MM.1S (cell line): ENCODE measurements around the gene PIP5K1A.
A peak's percentile ranks its signal among the peaks of the same experiment; 100 is the strongest.

ENCODE experiments used
- DNase-seq: peaks from one replicate; pipeline ENCODE4 v3.0.0-alpha.2; 2015
- H2AFZ ChIP-seq: fragments of 300-600 bp; sonication (generic); 2 replicates; pipeline ENCODE4 v1.6.0; 2016; ENCODE audit warnings: antibody characterized with exemption, low read length
- H3F3A ChIP-seq: fragments of 300-600 bp; sonication (generic); 2 replicates; pipeline ENCODE4 v1.6.1; 2016; ENCODE audit warnings: mild to moderate bottlenecking, antibody characterized with exemption, low read length, moderate library complexity, mixed read lengths; ENCODE audit not compliant: insufficient read depth
- H3K27ac ChIP-seq: fragments of 300-600 bp; sonication (generic); 2 replicates; pipeline ENCODE4 v1.5.1; 2016; ENCODE audit warnings: mild to moderate bottlenecking, low read length
- H3K27me3 ChIP-seq: fragments of 300-600 bp; sonication (generic); replicated peaks from 2 replicates; pipeline ENCODE4 v1.6.0; 2016; ENCODE audit warnings: low read length; ENCODE audit not compliant: insufficient read depth
- H3K36me3 ChIP-seq: fragments of 300-600 bp; sonication (generic); replicated peaks from 2 replicates; pipeline ENCODE4 v1.6.1; 2016; ENCODE audit warnings: mild to moderate bottlenecking, low read length, mixed read lengths; ENCODE audit not compliant: insufficient read depth
- H3K4me1 ChIP-seq: fragments of 300-600 bp; sonication (generic); 2 replicates; pipeline ENCODE4 v1.6.1; 2016; ENCODE audit warnings: low read length, mixed read lengths
- H3K4me2 ChIP-seq: fragments of 300-600 bp; sonication (generic); 2 replicates; pipeline ENCODE4 v1.6.0; 2016; ENCODE audit warnings: low read depth, low read length
- H3K4me3 ChIP-seq: fragments of 300-600 bp; sonication (generic); 2 replicates; pipeline ENCODE4 v1.5.1; 2016; ENCODE audit warnings: low read length, mixed read lengths
- H3K79me2 ChIP-seq: fragments of 300-600 bp; sonication (generic); 2 replicates; pipeline ENCODE4 v1.6.1; 2016; ENCODE audit warnings: mixed run types, low read length, mixed read lengths
- H3K9ac ChIP-seq: fragments of 300-600 bp; sonication (generic); 2 replicates; pipeline ENCODE4 v1.6.1; 2016; ENCODE audit warnings: low read length, mixed read lengths
- H3K9me2 ChIP-seq: fragments of 300-600 bp; sonication (generic); replicated peaks from 2 replicates; pipeline ENCODE4 v1.6.1; 2016; ENCODE audit warnings: mild to moderate bottlenecking, low read length, mixed read lengths; ENCODE audit not compliant: insufficient read depth
- H3K9me3 ChIP-seq: fragments of 300-600 bp; sonication (generic); replicated peaks from 2 replicates; pipeline ENCODE4 v1.6.1; 2016; ENCODE audit warnings: mild to moderate bottlenecking, low read length, mixed read lengths; ENCODE audit not compliant: insufficient read depth
- H4K20me1 ChIP-seq: fragments of 300-600 bp; sonication (generic); 2 replicates; pipeline ENCODE4 v1.6.1; 2016; ENCODE audit warnings: mild to moderate bottlenecking, low read length, moderate library complexity, mixed read lengths; ENCODE audit not compliant: insufficient read depth
- EZH2 ChIP-seq: fragments of 300-600 bp; sonication (generic); optimal IDR thresholded peaks from 2 replicates; pipeline ENCODE3; 2017; ENCODE audit warnings: low read depth, mild to moderate bottlenecking, antibody characterized with exemption, low read length, mixed read lengths
- EZH2phosphoT487 ChIP-seq: fragments of 300-600 bp; sonication (generic); IDR thresholded peaks from 2 replicates; pipeline ENCODE4 v1.6.1; 2018; ENCODE audit warnings: antibody characterized with exemption, low read length
- TF ChIP-seq, protein P1 (sequence below): fragments of 300-600 bp; sonication (generic); IDR thresholded peaks from 2 replicates; pipeline ENCODE4 v1.5.1; 2016; ENCODE audit warnings: antibody characterized with exemption, low read length, mixed read lengths

The PIP5K1A gene

DNA sequence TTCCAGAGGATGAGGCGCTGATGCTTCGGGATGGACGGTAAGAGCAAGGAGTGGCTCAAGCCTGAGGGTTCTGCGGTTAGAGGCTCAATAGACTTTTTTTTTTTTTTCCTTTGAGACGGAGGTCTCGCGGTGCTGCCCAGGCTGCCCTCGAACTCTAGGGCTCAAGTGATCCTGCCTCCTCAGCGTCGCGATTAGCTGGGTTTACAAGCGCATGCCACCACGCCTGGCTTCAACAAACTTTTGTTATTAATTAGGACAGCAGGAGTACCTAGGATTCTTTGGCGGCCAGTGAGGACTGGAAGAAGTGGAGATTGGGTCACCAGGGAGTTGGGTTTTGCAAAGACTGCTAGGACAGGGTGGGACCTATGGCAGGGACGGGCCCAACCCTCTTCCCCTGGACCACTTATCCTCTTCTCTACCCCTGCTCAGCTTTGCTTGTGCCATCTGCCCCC lies 31.8 kb upstream of the PIP5K1A start:
- Histone ChIP-seq H3K27me3 (no peaks in the 10 kb centered on the region), H3K4me1 (peaks cover 7% of the 10 kb centered on the region), H3K36me3 (no peaks in the 10 kb centered on the region), H3K9me3 (no peaks in the 10 kb centered on the region), H4K20me1 (no peaks in the 10 kb centered on the region), H3K4me2 (peak overlapping the region; percentile 86), H3K79me2 (peaks cover 30% of the 10 kb centered on the region), H2AFZ (peak overlapping the region; percentile 80), H3K27ac (peak overlapping the region; percentile 51; the same call in 1 of the 2 replicates), H3K9me2 (no peaks in the 10 kb centered on the region), H3K9ac (peak overlapping the region; percentile 77), H3F3A (peaks cover 4% of the 10 kb centered on the region), H3K4me3 (peak overlapping the region; percentile 86)
- no peak for TF ChIP-seq EZH2
- TF ChIP-seq EZH2phosphoT487 = no peak
- TF ChIP-seq, protein P1, sequence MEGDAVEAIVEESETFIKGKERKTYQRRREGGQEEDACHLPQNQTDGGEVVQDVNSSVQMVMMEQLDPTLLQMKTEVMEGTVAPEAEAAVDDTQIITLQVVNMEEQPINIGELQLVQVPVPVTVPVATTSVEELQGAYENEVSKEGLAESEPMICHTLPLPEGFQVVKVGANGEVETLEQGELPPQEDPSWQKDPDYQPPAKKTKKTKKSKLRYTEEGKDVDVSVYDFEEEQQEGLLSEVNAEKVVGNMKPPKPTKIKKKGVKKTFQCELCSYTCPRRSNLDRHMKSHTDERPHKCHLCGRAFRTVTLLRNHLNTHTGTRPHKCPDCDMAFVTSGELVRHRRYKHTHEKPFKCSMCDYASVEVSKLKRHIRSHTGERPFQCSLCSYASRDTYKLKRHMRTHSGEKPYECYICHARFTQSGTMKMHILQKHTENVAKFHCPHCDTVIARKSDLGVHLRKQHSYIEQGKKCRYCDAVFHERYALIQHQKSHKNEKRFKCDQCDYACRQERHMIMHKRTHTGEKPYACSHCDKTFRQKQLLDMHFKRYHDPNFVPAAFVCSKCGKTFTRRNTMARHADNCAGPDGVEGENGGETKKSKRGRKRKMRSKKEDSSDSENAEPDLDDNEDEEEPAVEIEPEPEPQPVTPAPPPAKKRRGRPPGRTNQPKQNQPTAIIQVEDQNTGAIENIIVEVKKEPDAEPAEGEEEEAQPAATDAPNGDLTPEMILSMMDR = no peak
- DNase-seq = peak; percentile 50

DNA sequence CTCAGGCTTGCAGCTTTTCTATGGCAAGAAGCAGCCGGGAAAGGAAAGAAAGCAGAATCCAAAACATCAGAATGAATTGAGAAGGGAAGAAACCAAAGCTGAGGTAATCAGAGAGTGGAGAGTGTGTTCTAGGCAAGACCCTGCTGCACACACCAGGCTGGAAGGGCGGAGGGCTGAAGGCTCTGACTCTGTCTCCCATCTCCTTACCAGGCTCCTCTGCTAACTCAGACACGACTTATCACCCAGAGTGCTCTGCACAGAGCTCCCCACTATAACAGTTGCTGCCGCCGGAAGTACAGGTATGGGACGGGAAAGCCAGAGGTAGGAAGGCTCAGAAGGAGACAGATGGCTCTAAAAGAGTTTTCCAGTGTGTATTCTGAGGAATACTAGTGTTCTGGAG lies 31.2 kb upstream of the PIP5K1A start:
- H2AFZ ChIP-seq = 0 out of 2 replicates have a peak overlapping the region, but pooled peaks have one; percentile 80
- H4K20me1 ChIP-seq = no peaks in the 10 kb centered on the region
- no peaks in the 10 kb centered on the region for H3K36me3 ChIP-seq
- H3K4me1 ChIP-seq = peaks cover 7% of the 10 kb centered on the region
- DNase-seq = no peak
- peak overlapping the region; percentile 86 for H3K4me2 ChIP-seq
- peak overlapping the region; percentile 77; the same call in 1 of the 2 replicates for H3K9ac ChIP-seq
- H3F3A ChIP-seq = peaks cover 4% of the 10 kb centered on the region
- TF ChIP-seq EZH2 (no peak), EZH2phosphoT487 (no peak)
- TF ChIP-seq, protein P1 = no peak
- H3K4me3 ChIP-seq = peak overlapping the region; percentile 86
- H3K27me3 ChIP-seq = no peaks in the 10 kb centered on the region
- peaks cover 30% of the 10 kb centered on the region for H3K79me2 ChIP-seq
- no peak overlapping the region for H3K27ac ChIP-seq
- no peaks in the 10 kb centered on the region for H3K9me3 ChIP-seq
- H3K9me2 ChIP-seq = no peaks in the 10 kb centered on the region

DNA sequence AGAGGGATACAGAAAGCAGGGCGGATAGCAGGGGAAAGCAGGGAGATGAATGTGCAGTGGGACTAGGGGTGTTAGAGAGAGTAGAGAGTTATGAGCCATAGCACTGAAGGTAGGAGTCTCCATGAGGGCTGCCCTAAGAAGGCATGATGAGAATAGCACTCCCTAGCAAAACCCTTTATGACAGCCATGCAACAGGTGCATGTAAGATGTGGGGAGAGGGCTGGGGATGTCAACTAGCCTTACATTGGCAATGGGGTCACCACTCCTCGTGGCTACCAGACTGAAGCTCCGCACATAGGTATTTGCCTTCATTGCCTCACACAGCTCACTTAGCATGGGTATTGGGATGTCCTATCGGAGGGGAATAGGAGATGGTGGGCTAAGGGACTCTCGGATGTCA lies 27.2 kb upstream of the PIP5K1A start:
- TF ChIP-seq, protein P1 = no peak
- TF ChIP-seq EZH2 (no peak), EZH2phosphoT487 (no peak)
- Histone ChIP-seq H3K27ac (no peak overlapping the region), H3K79me2 (peaks cover 13% of the 10 kb centered on the region), H3K4me1 (peaks cover 7% of the 10 kb centered on the region), H3K9me3 (no peaks in the 10 kb centered on the region), H3K9me2 (no peaks in the 10 kb centered on the region), H3K9ac (no peak overlapping the region), H4K20me1 (no peaks in the 10 kb centered on the region), H3K36me3 (no peaks in the 10 kb centered on the region), H2AFZ (no peak overlapping the region), H3K27me3 (no peaks in the 10 kb centered on the region), H3K4me3 (no peak overlapping the region), H3F3A (peaks cover 2% of the 10 kb centered on the region), H3K4me2 (no peak overlapping the region)
- DNase-seq = no peak
